PFSK-1 (cell line): ENCODE measurements around the gene APLN.

Experiments used
- FOXP2 ChIP-seq: optimal IDR thresholded peaks from 2 replicates; pipeline ENCODE3; 2011; ENCODE audit warnings: borderline replicate concordance, control low read depth, inconsistent platforms; ENCODE audit not compliant: insufficient read depth; ENCODE audit errors: extremely low read length, extremely low read depth
- POLR2AphosphoS5 ChIP-seq: IDR thresholded peaks from 2 replicates; pipeline ENCODE4 v1.6.1; 2012; ENCODE audit warnings: low read depth, mild to moderate bottlenecking, control low read depth, low read length, moderate library complexity
- SIN3A ChIP-seq: IDR thresholded peaks from 2 replicates; pipeline ENCODE4 v1.6.1; 2012; ENCODE audit warnings: mild to moderate bottlenecking, low read length, moderate library complexity, borderline replicate concordance; ENCODE audit not compliant: insufficient read depth
- TAF1 ChIP-seq: IDR thresholded peaks from 2 replicates; pipeline ENCODE4 v1.6.1; 2012; ENCODE audit warnings: low read length, control low read depth, borderline replicate concordance; ENCODE audit not compliant: insufficient read depth
- TF ChIP-seq, protein P1 (sequence below), 2 experiments: IDR thresholded peaks; 2 replicates each; pipeline versions ENCODE4 v1.6.1 to v1.8.0; 2011 to 2012; ENCODE audit warnings: low read depth in 2 of 2, low read length in 2 of 2, control low read depth in 1 of 2, inconsistent platforms in 1 of 2, mild to moderate bottlenecking in 1 of 2, moderate library complexity in 1 of 2; ENCODE audit not compliant: insufficient read depth in 1 of 2

The APLN gene

DNA sequence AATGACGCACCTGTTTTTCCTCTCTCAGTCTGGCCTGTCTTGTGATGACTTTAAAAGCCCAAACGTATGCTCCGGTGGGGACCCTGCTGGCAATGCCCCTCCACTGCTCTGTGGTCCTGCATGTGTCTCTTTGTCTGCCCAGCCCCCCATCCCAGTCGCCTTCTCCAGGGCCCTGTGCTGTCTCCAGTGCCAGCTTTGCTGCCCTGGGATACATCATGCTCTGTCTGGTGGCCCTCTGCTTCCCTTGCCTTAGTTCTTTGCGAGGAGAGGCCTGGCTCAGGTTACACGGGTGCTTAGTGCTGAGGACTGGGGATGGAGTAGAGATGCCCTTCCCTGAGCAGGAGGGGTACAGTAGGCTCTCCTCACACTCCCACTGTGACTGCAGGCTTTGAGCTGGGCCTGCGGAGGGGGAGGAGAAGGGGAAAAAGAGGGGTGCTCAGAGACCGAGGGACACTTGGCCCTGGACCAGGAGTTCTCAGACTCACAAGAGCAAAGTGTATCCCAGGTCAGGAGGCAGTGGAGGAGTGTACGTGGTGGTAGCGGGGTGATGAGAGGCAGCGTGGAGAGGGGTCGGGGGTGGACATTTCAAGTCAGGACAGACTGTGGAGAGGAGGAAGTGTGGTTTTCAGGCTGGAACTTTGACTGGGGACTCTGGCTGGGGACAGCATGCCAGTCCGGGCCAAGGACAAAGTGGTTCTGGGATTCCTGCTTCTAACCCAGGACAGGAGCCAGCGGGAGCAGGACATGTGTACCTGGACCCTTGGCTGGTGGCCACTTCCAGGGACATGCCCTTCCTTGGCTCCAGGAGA lies 2.8 kb downstream of the APLN start:
- TF ChIP-seq FOXP2, result no peak
- TF ChIP-seq, protein P1, sequence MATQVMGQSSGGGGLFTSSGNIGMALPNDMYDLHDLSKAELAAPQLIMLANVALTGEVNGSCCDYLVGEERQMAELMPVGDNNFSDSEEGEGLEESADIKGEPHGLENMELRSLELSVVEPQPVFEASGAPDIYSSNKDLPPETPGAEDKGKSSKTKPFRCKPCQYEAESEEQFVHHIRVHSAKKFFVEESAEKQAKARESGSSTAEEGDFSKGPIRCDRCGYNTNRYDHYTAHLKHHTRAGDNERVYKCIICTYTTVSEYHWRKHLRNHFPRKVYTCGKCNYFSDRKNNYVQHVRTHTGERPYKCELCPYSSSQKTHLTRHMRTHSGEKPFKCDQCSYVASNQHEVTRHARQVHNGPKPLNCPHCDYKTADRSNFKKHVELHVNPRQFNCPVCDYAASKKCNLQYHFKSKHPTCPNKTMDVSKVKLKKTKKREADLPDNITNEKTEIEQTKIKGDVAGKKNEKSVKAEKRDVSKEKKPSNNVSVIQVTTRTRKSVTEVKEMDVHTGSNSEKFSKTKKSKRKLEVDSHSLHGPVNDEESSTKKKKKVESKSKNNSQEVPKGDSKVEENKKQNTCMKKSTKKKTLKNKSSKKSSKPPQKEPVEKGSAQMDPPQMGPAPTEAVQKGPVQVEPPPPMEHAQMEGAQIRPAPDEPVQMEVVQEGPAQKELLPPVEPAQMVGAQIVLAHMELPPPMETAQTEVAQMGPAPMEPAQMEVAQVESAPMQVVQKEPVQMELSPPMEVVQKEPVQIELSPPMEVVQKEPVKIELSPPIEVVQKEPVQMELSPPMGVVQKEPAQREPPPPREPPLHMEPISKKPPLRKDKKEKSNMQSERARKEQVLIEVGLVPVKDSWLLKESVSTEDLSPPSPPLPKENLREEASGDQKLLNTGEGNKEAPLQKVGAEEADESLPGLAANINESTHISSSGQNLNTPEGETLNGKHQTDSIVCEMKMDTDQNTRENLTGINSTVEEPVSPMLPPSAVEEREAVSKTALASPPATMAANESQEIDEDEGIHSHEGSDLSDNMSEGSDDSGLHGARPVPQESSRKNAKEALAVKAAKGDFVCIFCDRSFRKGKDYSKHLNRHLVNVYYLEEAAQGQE (IDR thresholded peaks at IDR 0.05; ENCODE audit: insufficient read depth in 1 of 2, low read depth in 2 of 2, low read length in 2 of 2), result no peak
- no peak for TF ChIP-seq TAF1
- no peak for TF ChIP-seq SIN3A
- TF ChIP-seq POLR2AphosphoS5, result no peak

DNA sequence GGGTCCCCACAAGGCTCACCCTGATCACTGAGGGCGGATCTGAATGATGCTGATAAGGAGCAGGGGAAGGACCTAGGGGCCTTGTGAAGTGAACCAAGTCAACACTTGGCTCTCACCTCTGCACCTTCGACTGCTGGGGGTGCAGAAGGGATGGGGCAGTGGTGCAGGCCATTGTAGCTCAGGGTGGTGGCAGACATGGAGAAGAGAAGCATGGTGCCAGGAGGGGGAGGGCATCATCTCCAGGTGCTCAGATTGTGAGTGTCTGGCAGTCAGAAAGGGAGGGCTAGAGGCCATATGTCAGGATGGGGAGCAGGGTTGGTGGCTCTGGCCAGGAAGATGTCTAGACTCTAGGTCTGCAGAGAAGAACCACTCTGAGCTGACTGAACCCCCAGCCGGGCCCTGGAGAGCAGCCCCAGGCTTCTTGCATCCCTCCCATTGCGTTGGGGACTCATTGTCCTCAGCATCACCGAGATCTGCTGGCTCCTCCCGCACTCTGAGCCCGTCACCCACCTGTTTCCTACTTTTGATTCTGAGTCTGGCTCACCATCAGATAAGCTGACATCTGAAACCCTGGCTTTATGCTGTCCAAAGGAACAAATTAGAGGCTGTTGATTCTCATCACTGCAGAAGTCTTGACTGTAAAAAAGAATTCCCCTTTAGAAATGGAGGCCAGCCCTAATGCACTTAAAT lies 3.8 kb downstream of the APLN start:
- TF ChIP-seq SIN3A (no peak), FOXP2 (no peak), TAF1 (no peak), POLR2AphosphoS5 (no peak)
- TF ChIP-seq, protein P1 (IDR thresholded peaks at IDR 0.05; ENCODE audit: insufficient read depth in 1 of 2, low read depth in 2 of 2, low read length in 2 of 2), result no peak

DNA sequence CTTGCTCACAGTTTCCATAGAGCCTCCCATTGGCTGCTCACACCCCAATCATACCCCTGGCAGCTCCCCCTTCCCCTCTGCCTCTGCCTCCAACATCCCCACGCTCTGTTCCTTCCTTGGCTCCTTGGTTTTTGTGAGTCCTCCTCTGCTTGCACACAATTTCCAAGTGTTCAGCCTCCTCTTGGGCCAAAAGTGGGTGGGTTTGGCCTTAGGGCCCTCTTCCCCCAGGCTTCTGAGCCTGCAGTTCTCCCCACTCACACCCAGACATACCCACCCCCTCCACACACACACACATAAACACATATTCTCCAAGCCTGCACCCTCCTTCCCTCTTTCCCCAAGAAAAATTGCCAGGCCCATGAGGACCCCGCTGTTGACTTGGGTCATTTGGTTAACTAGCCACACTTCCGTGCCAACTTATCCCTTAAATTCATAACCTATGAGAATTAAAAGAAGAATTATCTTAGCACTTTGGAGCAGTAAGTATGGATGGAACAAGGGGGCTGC lies 4.5 kb downstream of the APLN start:
- no peak for TF ChIP-seq FOXP2
- TF ChIP-seq TAF1, result no peak
- no peak for TF ChIP-seq POLR2AphosphoS5
- TF ChIP-seq, protein P1 (IDR thresholded peaks at IDR 0.05; ENCODE audit: insufficient read depth in 1 of 2, low read depth in 2 of 2, low read length in 2 of 2), result no peak
- TF ChIP-seq SIN3A, result no peak

- no peak for TF ChIP-seq POLR2AphosphoS5
These were observed 5.2 kb downstream of the APLN start for GRCh38 chrX:129649268-129650182.
